ENCODE data around the gene OSTN.

- TF ChIP-seq CTCF (IDR thresholded peaks at IDR 0.05) (no peak), EP300 (IDR thresholded peaks at IDR 0.05) (no peak), POLR2A (IDR thresholded peaks at IDR 0.05) (no peak)
Observed at GRCh38 chr3:191259486-191259885, 60.4 kb downstream of the OSTN start.

All from ovary (tissue), 3 donors.